OCI-LY7 (cell line): ENCODE data around the gene NXPH1. TPM values are rescaled to one million over a fixed set of nuclear protein-coding genes. Genes with fewer than 3 reads are reported as not detected.

ENCODE experiments used
- BruUV-seq: library from RNA; stranded (reverse); fragments of 400-500 nt; replicated peaks from 2 replicates; lab custom pipeline; 2021; lab: Mats Ljungman, UMichigan
- CTCF ChIA-PET: fragments of 300-600 bp; sonication (Branson Sonifier 250); formaldehyde crosslinking; loops from one replicate; lab custom pipeline; 2022; ENCODE audit warnings: antibody characterized with exemption; ENCODE audit not compliant: unreplicated experiment; lab: Charles Lee
- POLR2A ChIA-PET: fragments of 300-600 bp; sonication (Branson Sonifier 250); formaldehyde crosslinking; loops from one replicate; lab custom pipeline; 2022; ENCODE audit warnings: antibody characterized with exemption; lab: Charles Lee
- DNase-seq: peaks from one replicate; pipeline ENCODE4 v3.0.0-alpha.2; 2015; ENCODE audit warnings: low spot score
- H2AFZ ChIP-seq: fragments of 200-600 bp; sonication (generic), shearing (Covaris generic); 2 replicates; pipeline ENCODE4 v1.6.1; 2014; ENCODE audit warnings: mild to moderate bottlenecking, antibody characterized with exemption, low read length, moderate library complexity
- H3K27ac ChIP-seq: fragments of 200-600 bp; sonication (generic); 2 replicates; pipeline ENCODE4 v1.5.1; 2014; ENCODE audit warnings: mixed run types, low read depth, mild to moderate bottlenecking, moderate library complexity, low read length, inconsistent platforms; ENCODE audit not compliant: poor library complexity, severe bottlenecking
- H3K36me3 ChIP-seq: fragments of 200-600 bp; sonication (generic); 2 replicates; pipeline ENCODE4 v1.6.1; 2014; ENCODE audit warnings: mild to moderate bottlenecking, antibody characterized with exemption, low read length, moderate library complexity, mixed read lengths; ENCODE audit not compliant: insufficient read depth
- H3K4me1 ChIP-seq: fragments of 200-600 bp; sonication (generic); 2 replicates; pipeline ENCODE4 v1.5.1; 2014; ENCODE audit warnings: mild to moderate bottlenecking, low read length; ENCODE audit not compliant: insufficient read depth, poor library complexity, severe bottlenecking
- H3K4me2 ChIP-seq: fragments of 200-600 bp; sonication (generic); 2 replicates; pipeline ENCODE4 v1.6.1; 2014; ENCODE audit warnings: mild to moderate bottlenecking, low read length
- H3K4me3 ChIP-seq: fragments of 200-600 bp; sonication (generic); 2 replicates; pipeline ENCODE4 v1.5.1; 2014; ENCODE audit warnings: mild to moderate bottlenecking, low read depth, low read length; ENCODE audit not compliant: poor library complexity, severe bottlenecking
- H3K79me2 ChIP-seq: fragments of 200-600 bp; sonication (generic); 2 replicates; pipeline ENCODE4 v1.6.1; 2016; ENCODE audit warnings: low read depth, mild to moderate bottlenecking, low read length, moderate library complexity, mixed read lengths; ENCODE audit not compliant: insufficient read depth
- H3K9me2 ChIP-seq: fragments of 200-600 bp; sonication (generic); 2 replicates; pipeline ENCODE4 v1.6.1; 2016; ENCODE audit warnings: mild to moderate bottlenecking, low read length, mixed read lengths; ENCODE audit not compliant: insufficient read depth
- H3K9me3 ChIP-seq: fragments of 200-600 bp; sonication (generic); 2 replicates; pipeline ENCODE4 v1.6.1; 2014; ENCODE audit warnings: mild to moderate bottlenecking, mixed run types, low read length, mixed read lengths
- H4K20me1 ChIP-seq: fragments of 200-600 bp; sonication (generic); 2 replicates; pipeline ENCODE4 v1.6.1; 2014; ENCODE audit warnings: mild to moderate bottlenecking, antibody characterized with exemption, low read length, moderate library complexity, mixed read lengths; ENCODE audit not compliant: insufficient read depth
- CTCF ChIP-seq: fragments of 200-600 bp; sonication (generic); conservative IDR thresholded peaks from 2 replicates; pipeline ENCODE4 v1.5.1; 2014; ENCODE audit warnings: mild to moderate bottlenecking, antibody characterized with exemption, low read length, moderate library complexity, mixed read lengths
- EZH2phosphoT487 ChIP-seq: fragments of 200-600 bp; sonication (generic); IDR thresholded peaks from 2 replicates; pipeline ENCODE4 v1.6.1; 2018; ENCODE audit warnings: low read depth, borderline replicate concordance, mild to moderate bottlenecking, mixed run types, antibody characterized with exemption, low read length, moderate library complexity, mixed read lengths
- intact Hi-C: fragments of 100-400 bp; cut with micrococcal nuclease; formaldehyde crosslinking; loops from one replicate; pipeline ENCODE4 v1.10.0; 2022; ENCODE audit not compliant: unreplicated experiment
- total RNA-seq, 2 experiments: library from RNA; depleted of rRNA in 1 of 2; stranded (reverse); fragments of >200 nt in 1 of 2; shearing (Covaris generic) in 1 of 2; gene quantifications; 2 replicates each; pipeline ENCODE4 v1.2.3, GENCODE V29; 2014 to 2022

Gene NXPH1
- total RNA-seq, 2 experiments from 2014 or later: not detected

DNA sequence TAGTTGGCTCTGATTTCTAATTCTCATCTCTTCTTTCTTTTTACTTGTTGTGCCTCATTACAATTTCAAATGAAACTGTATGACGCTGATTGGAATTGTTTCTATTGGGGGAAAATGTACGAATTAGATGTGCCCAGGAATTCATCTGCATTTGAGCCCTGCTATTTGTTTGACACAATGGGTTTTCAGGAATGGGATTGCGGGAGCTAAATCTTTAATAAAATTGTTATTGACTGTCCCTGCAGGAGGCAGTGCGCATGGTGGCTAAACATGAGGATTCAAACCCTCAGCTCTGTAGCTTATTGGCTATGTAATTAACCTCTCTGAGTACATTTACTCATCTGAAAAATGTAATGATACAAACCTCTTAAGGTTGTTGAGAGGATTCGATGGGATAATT, 181.6 kb downstream of the NXPH1 start:
- H3K4me2 ChIP-seq: no peak overlapping the region
- BruUV-seq: no TSS peak
- DNase-seq: no peak
- H3K9me3 ChIP-seq: no peaks in the 10 kb centered on the region
- no peaks in the 10 kb centered on the region for H3K4me1 ChIP-seq
- H2AFZ ChIP-seq: no peak overlapping the region
- no peak overlapping the region for H3K4me3 ChIP-seq
- intact Hi-C loops: no loop called here
- POLR2A ChIA-PET: interaction anchor here (0.7 kb wide), 1 partner anchor 24 kb away, joined by 3 read pairs; no protein-coding TSS in a partner anchor
- no peaks in the 10 kb centered on the region for H3K79me2 ChIP-seq
- CTCF ChIA-PET: no interaction called here
- no peak overlapping the region for H3K27ac ChIP-seq
- no peaks in the 10 kb centered on the region for H3K9me2 ChIP-seq
- TF ChIP-seq CTCF: no peak
- H4K20me1 ChIP-seq: no peaks in the 10 kb centered on the region
- no peaks in the 10 kb centered on the region for H3K36me3 ChIP-seq

DNA sequence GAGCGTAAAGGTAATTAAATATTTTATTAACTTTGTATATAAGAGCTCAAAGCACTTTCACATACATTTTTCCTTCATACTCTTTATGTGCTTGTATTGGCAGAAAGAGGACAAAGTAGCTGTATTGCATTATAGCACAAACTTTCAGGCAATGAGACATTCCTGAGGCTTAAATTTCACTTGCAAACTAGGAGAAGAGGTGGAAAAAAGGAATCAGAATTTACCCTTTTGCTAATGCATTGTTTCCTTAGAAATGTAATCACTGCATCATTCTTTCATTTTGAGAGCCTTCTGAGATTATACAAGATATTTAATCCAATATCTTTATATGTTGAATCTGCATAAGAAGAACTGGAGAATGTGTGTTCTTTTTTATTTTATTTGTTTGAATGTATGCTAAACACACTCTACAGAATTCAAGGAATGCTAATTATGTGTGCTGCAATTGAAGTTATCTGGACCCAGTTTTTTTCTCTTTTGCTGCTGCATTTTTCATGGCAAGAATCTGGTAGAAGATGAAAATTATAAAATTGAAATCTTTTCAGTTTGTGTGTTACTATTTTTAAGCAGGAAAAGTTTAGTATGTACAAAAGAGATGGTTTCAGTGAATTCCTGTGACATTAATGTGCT, 185.1 kb downstream of the NXPH1 start:
- no peaks in the 10 kb centered on the region for H3K36me3 ChIP-seq
- no peak overlapping the region for H3K4me2 ChIP-seq
- intact Hi-C loops: no loop called here
- DNase-seq: no peak
- TF ChIP-seq CTCF: no peak
- TF ChIP-seq EZH2phosphoT487: no peak
- no peaks in the 10 kb centered on the region for H4K20me1 ChIP-seq
- no TSS peak for BruUV-seq
- no peak overlapping the region for H3K4me3 ChIP-seq
- no peaks in the 10 kb centered on the region for H3K4me1 ChIP-seq
- H3K9me2 ChIP-seq: no peaks in the 10 kb centered on the region
- H2AFZ ChIP-seq: no peak overlapping the region
- H3K79me2 ChIP-seq: no peaks in the 10 kb centered on the region
- ChIA-PET CTCF (no interaction called here), POLR2A (no interaction called here)
- H3K9me3 ChIP-seq: no peaks in the 10 kb centered on the region
- H3K27ac ChIP-seq: no peak overlapping the region

DNA sequence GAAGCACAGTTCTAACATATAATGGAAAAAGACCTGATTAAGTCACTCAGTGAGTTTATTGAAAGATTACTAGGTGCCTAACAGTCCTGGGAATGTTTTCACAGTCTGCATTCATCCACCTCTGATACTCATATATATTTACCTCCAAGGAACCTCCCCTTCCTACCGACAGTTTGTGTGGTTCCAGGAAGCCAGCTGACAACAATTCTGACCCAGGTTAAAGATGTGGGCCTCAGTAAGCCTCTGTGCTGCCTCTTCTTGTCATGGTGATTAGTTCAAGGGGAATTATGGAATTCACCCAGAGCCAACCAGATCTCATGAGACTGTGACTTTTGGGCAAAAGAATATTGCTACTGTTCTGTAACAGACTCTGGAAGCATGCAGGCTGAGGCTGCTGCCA, 186.8 kb downstream of the NXPH1 start:
- no peak overlapping the region for H3K4me2 ChIP-seq
- TF ChIP-seq CTCF (no peak), EZH2phosphoT487 (no peak)
- BruUV-seq: no TSS peak
- H3K36me3 ChIP-seq: no peaks in the 10 kb centered on the region
- H2AFZ ChIP-seq: no peak overlapping the region
- no peak overlapping the region for H3K27ac ChIP-seq
- CTCF ChIA-PET: no interaction called here
- H3K9me2 ChIP-seq: no peaks in the 10 kb centered on the region
- H3K4me1 ChIP-seq: no peaks in the 10 kb centered on the region
- POLR2A ChIA-PET: no interaction called here
- no peaks in the 10 kb centered on the region for H4K20me1 ChIP-seq
- H3K4me3 ChIP-seq: no peak overlapping the region
- H3K9me3 ChIP-seq: no peaks in the 10 kb centered on the region
- H3K79me2 ChIP-seq: no peaks in the 10 kb centered on the region
- DNase-seq: no peak
- intact Hi-C loops: no loop called here
